ENCODE data around the gene RPS3.

The RPS3 gene

DNA sequence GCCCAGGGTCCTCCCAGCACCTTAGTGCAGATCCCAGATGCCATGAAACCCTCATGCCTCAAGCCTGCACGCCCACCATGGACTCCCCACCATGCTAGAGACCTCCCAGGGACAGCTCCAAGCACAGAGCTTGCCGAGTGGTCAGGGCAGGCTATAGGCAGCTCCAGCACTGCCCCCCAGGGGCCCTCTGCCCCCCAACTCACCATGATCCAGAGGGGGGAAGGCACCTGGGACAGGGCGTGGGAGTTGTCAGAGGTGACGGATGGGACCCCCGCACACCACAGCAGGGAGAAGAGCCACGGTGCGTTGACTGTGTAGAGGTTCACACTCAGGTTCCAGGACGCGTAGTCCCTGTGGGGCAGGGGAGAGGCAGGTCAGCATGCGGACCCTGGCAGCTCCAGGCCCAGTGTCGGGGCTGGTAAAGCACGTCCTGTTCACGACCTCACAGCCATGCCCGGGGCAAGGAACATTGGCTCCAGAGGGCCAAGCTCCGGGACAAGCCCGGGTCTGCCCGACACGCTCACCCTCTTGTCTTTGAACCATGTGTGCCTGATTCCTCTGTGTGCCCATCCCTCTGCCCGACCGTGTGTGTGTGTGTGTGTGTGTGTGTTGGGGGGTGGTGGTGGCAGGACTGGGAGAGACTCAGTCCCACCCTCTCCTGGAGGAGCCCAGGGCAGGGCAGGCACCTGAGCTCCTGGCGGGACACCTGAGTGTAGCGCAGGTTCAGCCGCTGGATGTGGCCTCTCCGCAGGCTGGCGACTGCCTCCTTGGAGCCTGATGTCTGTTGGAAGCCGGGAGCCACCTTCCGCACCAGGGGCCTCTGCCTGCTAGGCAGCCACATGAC is 41.9 kb downstream of the RPS3 start:
- TF ChIP-seq, protein P1, sequence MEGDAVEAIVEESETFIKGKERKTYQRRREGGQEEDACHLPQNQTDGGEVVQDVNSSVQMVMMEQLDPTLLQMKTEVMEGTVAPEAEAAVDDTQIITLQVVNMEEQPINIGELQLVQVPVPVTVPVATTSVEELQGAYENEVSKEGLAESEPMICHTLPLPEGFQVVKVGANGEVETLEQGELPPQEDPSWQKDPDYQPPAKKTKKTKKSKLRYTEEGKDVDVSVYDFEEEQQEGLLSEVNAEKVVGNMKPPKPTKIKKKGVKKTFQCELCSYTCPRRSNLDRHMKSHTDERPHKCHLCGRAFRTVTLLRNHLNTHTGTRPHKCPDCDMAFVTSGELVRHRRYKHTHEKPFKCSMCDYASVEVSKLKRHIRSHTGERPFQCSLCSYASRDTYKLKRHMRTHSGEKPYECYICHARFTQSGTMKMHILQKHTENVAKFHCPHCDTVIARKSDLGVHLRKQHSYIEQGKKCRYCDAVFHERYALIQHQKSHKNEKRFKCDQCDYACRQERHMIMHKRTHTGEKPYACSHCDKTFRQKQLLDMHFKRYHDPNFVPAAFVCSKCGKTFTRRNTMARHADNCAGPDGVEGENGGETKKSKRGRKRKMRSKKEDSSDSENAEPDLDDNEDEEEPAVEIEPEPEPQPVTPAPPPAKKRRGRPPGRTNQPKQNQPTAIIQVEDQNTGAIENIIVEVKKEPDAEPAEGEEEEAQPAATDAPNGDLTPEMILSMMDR (IDR thresholded peaks at IDR 0.05; ENCODE audit: low read depth, low read length, missing control alignments), result no peak
- DNase-seq (ENCODE audit: low read depth), result no peak
- no peak overlapping the region for H3K4me3 ChIP-seq (ENCODE audit: low read depth, low read length)

DNA sequence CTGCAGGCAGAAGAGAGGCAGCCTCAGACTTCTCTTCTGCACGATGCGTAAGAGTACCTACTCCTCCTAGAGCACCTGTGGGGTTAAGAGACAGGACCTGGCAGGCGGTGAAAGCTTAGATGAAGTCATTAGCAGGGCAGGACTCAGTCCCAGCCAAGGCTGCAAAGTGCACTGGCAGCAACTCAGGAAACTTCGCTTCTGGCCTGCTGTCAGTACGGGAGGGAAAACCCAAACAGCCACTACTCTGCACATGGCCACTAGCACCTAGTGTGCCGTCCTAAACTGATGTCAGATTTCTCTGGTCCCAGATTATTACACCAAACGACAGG is 42.5 kb downstream of the RPS3 start:
- TF ChIP-seq, protein P1 (IDR thresholded peaks at IDR 0.05; ENCODE audit: low read depth, low read length, missing control alignments), result no peak
- no peak for DNase-seq (ENCODE audit: low read depth)

DNA sequence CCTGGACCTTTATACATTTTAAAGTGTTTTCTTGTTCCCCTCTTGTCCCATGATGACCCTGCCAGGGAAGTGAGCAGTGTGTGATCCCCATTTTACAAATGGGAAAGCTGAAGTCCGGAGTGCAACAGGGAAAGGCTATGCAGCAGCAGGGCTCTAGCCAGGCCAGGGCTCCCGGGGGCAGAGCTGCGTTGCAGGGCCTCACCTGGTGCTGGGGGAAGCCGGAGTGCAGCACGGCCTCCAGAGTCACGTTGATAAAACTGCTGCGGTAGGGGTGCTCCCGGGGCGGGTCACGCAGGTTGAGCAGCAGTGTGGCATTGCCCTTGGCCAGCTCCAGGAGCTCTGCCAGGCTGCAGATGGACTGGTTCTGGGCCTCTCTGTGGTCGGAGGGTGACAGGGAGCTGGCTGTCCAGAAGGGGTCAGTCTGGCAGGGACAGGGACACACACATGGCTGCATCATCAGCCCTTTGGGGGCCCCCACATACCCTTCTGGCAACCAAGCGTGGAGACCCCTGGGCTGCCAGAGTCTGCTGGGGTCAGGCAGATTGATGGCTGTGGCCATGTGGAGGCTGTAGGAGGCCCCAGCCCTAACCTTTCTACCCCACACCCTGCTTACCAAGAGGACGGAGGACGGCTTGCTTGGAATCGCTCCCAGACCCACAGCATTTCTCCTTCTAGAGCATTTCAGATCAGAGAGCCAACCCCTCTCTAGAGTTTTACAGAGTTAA is 43.0 kb downstream of the RPS3 start:
- no peak for DNase-seq (ENCODE audit: low read depth)
- TF ChIP-seq, protein P1 (IDR thresholded peaks at IDR 0.05; ENCODE audit: low read depth, low read length, missing control alignments), result no peak

More for the DNA sequence above, 42.5 kb downstream of the RPS3 start:
- H3K4me3 ChIP-seq (ENCODE audit: low read depth, low read length), result no peak overlapping the region

DNA sequence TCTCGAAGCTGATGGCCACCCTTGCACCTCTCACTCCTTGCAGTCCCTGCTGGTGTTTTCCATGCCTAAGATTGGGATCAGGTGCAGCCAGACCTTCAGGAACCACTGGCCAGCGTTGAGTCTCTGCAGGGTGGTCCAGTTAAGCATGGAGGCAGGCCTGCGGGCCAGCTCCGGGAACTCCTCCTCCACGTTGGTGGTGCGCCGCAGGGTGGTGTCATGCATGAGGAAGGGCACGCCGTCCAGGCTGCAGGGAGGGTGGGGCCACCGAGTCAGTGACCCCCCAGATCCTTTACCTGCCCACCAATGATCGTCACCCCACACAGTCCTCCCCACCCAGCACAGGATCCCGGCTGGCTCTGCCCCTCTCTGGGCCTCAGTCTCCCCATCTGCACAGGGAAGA is 43.7 kb downstream of the RPS3 start:
- no peak for DNase-seq (ENCODE audit: low read depth)
- TF ChIP-seq, protein P1 (IDR thresholded peaks at IDR 0.05; ENCODE audit: low read depth, low read length, missing control alignments), result no peak
- no peak overlapping the region for H3K4me3 ChIP-seq (ENCODE audit: low read depth, low read length)

More for the DNA sequence above, 43.0 kb downstream of the RPS3 start:
- H3K4me3 ChIP-seq (ENCODE audit: low read depth, low read length), result no peak overlapping the region

DNA sequence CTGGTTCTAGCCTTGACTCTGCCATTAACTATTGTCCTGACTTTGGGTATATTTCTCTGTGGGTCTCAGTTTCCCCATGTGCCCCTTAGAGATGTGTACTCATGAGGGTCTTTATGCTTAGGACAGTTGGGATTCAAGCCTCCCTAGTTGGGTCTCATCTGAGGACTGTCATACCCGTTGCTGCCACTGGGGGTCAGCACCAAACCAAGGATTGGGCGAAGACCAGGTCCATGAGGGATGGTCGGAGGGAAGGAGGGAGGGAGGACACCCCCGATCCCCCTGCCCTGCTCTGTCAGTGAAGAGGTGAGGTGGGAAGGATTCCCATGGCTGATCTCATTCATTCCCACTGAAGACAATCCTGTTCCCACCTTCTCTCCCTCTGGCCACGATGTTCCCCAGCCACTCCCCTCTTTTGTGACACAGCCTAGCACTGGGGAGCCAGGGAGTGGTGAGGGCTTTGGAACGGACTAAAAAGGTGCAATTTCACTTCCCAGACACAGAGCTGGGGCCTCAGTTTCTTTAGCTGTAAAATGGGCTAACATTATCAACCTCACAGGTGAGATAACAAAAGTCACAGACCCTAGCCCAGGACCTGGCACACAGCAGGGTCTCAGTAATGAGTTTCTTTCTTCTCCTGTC is 46.1 kb downstream of the RPS3 start:
- DNase-seq (ENCODE audit: low read depth), result no peak
- no peak overlapping the region for H3K4me3 ChIP-seq (ENCODE audit: low read depth, low read length)
- TF ChIP-seq, protein P1 (IDR thresholded peaks at IDR 0.05; ENCODE audit: low read depth, low read length, missing control alignments), result peak; percentile 98

DNA sequence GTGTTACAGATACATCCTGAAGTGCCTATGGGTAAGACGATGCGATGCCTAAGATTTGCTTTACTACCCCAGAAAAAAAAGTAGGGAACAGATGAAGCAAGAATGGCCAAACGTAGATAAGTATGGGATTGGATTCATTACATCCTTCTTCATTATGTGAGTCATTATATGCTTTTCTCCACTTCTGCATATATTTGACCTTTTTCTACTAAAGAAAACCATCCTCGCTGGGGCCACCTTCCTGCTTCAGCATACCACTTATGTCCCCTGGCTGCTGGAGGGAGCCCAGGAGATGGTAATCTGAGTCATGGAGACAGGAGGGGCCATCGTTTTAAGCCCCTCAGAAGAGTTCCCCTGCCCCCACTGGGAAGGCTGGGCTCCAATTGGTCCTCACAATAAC is 48.1 kb downstream of the RPS3 start:
- H3K4me3 ChIP-seq (ENCODE audit: low read depth, low read length), result no peak overlapping the region
- DNase-seq (ENCODE audit: low read depth), result no peak
- TF ChIP-seq, protein P1 (IDR thresholded peaks at IDR 0.05; ENCODE audit: low read depth, low read length, missing control alignments), result no peak
